ENCODE data around the gene MYEOV.
A peak's percentile ranks its signal among the peaks of the same experiment; 100 is the strongest.

Gene MYEOV

DNA sequence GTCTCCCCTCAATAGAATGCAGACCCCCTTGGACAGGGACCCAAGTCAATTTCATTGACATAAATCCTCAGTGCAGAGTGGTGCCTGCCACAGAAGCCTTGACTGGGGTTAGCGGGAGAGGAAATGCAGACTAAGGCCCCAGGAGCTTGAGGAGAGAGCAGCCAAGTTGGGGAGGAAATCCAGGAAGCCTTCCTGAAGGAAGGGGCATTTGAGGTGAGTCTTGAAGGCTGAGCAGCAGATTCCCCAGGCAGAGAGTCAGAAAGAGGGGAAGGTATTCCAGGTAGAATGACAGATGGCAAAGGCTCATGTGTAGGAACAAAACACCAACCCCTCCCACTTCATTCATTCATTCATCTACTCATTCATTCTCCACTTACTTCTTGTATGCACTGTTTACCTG lies 10.3 kb downstream of the MYEOV start:
- DNase-seq, result no peak

DNA sequence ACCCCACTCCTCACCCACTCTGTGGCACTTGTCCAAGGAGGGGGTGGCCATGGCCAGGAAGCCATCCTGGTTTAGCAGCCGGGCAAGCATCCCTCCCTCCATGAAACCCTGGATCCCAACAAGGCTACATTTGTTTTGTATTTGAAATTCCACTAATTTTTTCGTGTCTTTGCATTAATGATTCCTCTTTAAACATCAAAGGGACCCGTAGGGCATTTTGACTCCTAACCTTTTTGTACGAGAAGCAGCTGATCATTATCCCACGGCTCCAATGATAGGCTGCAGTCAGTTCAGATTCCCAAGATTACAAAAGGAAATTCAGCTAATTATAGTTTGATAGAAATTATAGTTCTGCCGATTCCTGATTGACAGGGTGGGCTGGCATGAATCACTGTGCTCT lies 10.7 kb downstream of the MYEOV start:
- no peak for DNase-seq

DNA sequence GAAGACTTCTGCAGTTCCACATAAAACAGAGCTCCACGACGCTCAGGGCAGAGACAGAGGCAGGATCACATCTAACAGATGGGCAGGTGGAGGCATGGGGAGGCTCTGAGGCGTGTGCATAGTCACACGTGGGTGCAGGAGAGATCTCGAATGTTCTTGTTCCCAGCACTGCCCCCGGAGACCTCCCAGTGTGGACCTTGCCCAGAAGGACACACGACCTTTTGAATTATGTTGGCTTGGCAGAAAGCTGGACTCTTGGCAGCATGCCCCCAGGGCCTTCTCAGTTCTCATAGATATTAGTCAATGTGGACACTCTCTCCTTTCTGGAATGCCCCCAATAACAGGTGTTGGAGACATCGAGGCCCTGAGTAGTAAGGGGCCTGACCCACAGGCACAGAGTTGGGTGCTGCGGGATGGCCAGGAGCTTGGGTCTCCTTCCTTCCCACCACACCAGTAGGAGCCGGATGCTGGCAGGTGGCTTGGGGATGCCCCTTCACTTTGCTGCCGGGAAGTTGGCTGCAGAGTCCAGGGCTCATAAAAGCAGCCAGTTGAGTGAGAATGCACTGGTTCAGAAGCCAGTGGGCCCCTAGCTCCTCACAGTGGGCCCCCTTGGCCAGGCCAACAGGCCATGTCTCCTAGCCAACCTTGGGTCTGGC lies 12.1 kb downstream of the MYEOV start:
- DNase-seq, result no peak

DNA sequence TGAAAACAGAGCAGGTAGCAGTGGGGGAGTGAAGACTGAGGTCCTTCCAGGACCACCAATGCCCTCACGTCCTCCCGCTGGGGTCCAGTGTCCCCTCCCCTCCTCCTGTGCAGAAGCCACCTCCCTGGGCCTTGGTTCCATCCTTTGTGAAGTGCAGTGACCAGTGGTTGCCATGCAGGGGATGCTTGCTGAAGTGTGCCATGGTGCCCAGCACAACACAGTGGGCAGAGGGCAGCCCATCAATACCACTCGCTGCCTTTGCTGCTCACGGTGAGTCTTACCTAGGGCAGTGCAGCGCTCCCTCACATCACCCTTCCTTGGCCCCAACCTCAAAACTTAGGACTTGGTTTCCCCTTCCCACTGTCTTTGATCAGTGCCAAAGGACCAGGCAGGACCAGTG lies 12.9 kb downstream of the MYEOV start:
- DNase-seq, result no peak

DNA sequence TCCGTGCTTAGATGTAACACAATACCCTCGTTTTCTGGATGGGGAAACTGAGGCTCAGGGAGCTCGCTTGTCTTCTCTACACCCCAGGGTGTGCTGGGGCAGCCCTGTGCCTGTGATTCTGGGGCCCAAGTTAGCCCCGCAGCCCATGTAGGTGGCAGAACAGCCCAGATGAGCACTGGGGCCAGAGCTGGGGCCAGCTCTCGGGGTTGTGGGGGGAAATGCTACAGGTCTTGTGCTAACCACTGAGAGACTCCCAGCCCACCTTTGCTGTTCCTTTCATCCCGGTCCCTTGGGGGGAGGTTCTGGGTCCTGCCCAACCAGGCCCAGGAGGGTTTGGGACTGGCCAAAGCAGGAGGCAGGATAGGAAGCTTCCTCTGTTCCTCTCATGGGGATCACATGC lies 13.5 kb downstream of the MYEOV start:
- DNase-seq, result no peak

DNA sequence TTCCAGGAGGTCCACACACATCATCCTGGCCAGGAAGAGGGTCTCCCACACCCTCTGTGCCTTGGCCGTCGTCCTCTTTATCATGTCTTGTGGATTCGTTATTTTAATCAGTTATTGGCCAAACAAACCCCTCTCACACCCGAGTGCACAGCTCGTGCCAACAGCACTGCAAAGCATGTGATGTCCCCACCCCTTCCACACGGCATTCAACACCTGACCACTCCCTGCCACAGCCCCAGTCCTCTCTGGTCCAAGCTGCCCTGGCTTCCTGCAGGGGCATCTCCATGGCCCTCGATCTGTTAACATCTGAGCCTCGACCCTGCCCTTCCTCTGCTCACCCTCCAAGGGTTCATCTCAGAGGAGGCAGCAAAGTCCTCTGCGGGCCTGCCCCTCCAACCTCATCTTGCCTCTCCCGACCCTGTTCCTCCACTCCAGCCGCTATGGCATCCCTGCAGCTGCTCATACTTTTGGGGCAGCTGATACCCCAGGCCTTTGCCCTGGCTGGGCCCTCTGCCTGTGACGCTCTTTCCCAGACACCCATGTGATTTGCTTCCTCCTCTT lies 14.0 kb downstream of the MYEOV start:
- DNase-seq, result no peak

DNA sequence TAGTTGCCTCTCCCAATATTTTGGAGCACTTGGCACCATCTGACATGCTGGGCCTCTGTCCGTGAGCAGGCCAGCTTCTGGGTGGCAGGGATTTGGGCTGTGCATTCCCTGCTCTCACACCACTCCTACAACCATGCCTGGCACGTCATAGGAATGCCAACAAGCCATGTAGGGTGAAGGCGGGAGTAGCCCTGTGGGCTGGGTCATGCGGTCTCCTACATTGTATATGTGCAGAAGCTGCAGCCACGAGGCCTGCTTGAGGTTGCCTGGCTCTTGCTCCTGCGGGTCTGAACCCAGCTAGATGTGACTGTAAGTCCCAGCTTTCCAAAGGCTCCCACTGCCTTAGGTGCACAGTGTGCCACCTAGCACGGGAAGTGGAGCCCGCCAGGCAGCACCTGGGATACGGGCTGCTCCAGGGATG lies 14.5 kb downstream of the MYEOV start:
- DNase-seq, result no peak

DNA sequence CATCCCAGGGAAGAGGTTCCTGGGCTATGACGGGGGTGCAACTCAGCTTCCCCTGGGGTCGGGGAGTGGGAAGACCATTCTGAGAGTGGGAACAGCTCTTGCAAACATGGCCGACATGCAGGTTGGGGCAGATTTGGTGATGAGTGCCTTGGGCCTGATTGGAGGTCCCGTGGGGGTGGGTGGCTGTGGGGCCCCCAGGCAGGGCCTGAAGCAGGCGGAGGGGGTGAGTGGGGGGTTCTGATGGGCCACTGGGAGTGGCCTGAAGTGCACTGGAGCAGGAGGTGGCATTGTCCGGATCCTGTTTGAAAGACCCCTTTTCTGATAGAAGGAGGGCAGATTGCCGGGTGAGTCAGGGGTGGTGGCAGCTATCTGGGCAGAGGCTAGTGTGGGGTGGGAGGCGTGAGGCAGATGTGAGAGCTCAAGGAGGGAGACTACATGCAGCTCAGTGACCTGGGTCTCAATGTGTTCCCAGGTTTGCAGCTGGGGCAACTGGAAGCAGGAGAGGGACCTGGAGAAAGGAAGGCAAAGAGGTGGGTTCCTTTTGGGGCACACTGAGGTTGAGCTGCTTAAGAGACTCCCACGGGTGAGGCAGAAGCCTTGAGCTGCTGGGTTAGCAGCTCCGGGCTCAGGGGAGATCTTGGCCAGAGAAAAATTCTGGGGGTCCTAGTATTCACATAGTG lies 15.1 kb downstream of the MYEOV start:
- no peak for DNase-seq

DNA sequence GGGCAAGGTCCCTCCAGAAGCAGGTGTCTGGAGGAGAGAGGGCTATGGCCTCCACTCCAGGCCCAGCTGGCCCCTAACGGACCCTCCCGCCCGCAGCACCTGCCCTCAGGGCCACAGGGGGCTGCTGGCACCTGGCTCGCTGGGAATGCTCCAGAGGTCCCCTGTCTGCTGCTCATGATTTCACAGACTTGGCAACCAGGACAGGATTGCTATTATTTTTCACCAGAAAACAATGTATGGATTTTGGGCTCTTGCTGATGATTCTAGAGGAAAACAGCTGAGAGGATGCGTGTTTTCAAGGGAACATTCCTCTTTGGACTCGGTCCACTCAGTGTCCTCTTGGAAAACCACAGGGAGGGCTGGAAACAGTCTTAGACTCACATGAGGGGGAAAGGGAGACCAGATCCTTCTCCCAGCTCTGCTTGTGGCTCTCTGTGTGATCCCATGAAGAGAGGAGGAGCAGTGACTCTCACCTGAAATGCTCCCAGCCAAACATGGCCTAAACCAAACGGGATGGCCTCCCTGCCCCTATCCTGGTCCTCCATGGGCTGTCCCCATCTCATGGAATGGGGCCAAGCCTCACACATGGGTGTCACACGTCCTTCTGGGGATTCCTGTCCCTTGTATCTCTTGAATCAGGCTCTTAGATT lies 15.8 kb downstream of the MYEOV start:
- DNase-seq, result no peak

DNA sequence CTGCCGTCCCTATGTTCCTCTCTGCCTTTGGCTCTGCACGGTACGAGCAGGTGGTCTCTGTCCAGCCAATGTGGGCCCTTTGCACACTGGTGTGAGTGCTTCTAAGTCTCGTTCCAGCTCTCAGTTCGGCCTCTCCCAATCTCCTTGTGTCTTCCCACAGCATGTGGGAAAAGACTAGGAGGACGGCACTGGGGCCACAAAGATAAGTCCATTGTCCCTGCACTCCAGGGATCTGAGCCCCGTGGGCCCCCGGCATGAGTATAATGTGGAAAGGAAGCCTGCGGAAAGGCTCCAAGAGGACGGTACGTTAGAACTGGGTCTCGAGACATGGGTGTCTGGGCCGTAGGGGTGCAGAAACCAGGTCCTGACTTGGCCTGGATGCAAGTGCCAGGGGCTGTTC lies 16.4 kb downstream of the MYEOV start:
- no peak for DNase-seq

DNA sequence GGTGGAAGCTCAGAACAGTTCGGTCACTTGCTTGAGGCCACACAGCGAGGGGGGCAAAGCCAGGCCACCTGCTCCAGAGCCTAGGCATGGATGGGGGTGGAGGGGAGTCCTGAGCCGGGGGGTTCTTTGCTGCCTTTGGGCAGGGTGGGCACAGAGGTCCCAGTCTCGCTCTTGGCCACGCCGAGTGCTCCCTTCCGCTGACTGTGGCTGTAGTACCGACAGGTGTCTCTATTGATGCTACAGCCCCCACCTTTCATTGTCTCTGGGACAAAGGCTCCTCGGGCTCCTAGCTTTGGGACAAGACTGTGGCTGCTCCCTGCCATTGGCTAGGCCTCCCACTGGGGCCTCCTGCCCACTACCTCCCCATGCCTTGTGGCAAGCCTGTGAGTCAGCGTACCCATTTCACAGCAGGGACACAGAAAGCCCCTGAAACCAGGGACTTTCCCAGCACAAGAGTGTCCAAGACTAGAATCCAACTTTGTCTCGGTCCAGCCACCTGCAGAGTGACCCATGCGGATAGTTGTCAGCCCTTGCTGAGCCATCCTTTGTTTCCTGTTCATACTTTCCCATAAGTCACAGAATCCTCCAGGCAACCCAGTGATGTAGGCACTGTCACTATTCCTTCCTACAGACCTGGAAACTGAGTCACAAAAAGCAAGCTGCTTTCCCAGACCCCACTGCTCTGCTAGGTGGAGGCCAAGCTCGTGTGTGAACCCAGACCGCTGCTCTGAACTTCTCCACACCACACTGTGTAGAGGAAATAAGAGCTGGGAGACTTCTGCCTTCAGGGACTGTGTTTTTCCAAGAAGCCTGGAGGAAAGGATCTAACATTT lies 17.2 kb downstream of the MYEOV start:
- DNase-seq, result no peak

DNA sequence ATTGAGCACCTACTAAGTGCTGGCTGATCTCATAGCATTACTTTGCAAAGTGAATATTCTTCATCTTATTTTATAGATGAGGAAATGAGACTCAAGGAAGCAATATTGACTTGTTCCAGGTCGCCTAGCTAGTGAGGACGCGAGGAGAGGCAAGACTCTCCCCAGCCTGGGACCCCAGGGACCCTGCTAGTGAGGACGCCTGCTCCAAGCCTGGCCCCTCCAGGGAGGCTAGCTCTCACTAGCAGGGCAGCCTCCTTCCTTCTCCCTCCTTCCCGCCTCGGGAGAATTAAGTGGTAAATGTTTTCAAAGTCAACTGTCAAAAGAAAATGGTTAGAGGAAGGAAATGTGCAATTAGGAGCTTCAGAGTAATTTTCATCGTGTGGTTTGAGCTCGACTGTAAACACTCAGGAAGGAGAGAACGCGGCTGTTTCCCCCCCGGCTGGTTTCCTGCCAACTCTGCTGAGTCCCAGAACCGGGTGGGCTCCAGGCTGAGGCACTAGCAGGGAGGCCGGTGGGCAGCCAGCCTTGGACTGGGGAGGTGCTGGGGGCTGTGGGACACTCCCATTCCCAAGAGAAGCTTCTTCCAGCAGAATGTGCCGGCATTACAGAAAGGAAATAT lies 17.9 kb downstream of the MYEOV start:
- DNase-seq, result peak; percentile 21

DNA sequence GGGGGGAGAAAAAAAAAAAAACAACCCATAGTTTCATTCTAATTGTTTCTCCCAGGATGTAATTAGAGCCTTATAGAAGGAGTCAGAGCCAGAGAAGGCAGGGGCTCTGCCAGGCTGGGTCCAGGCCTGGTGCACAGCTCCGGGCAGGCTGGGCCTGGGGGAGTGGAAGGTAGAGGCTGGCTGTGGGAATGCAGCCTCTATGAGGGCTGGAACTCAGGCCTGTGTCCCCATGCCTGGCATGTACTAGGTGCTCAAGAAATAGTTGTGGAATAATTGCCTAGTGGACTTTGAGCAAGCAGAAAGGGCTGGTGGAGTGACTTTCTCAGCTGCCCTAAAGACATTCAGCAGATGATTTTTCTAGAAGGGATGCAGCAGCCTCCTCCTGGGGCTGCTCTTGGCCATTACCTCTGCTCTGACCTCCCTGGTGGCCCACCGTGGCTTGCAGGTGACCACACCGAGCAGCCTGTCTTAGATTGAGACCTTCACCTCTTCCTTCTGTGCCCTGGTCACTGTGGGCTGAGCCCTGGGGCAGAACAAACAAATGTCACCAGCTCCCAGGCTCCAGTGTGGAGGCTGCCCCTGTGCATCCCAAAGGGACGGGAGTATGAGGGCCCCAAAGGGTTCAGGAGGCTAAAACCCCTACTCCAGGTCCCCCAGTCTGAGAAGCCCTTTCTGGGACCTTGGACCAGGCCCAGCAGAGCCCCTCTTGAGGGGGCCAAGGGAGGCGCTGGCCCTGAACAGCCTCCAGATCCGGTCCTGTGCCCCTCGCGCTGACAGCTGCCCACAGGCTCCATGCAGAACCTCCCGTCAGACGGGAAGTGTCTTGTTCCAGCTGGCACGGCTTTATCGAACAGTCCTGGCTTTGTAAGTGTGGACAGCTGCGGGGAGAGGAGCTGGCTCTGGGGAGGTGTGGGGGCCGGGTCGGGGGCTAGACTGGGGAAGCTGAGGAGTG lies 18.8 kb downstream of the MYEOV start:
- DNase-seq, result no peak

DNA sequence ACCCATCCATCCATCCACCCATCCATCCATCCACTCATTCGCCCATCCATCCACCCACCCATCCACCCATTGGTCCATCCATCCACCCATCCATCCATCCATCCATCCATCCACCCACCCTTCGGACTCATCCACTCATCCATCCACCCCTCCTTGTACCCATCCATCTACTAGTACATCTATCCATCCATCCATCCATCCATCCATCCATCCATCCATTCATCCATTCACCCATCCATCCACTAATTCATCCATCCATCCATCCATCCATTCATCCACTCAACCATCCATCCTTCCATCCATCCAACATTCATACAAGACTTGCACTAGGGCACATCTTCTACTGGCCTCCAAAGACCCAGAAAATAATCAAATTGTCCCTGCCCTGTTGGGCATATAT lies 20.0 kb downstream of the MYEOV start:
- no peak for DNase-seq

DNA sequence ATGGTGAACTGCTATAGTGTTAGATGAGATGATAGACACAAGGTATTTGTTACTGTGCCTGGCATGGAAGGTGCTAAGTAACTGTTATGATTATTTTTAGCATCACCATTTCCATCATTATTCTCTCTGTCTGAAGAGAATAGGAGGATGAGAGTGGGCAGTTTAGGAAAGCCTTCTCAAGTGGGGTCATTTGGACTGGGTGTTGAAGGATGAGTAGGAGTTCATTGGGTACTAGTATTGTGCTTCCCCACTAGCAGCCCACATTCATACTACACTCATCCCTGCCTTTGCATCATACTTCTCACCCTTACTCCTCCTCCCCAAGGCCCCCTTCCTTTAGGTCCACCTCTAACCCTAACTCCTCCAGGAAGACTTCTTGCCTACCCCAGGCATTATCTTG lies 20.6 kb downstream of the MYEOV start:
- DNase-seq, result no peak

DNA sequence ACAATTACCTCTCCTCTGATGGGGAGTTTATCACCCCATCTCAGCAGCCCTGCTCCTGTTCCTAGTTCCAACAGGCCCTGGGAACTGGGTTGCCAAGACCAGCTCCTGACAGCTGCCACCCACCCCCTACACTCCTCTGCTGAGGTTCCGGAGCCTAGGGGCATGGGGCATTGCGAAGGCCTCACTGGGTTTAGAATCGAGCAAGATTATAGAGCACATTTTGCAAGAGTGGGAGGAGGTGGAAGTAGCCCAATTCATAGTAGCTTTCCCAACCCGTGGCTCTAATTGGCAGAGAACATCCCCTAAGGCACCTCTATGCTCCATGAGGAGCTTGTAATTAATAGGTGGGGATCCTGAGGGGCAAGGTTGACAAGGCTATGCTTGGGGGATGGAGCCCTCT lies 23.0 kb downstream of the MYEOV start:
- DNase-seq, result no peak

DNA sequence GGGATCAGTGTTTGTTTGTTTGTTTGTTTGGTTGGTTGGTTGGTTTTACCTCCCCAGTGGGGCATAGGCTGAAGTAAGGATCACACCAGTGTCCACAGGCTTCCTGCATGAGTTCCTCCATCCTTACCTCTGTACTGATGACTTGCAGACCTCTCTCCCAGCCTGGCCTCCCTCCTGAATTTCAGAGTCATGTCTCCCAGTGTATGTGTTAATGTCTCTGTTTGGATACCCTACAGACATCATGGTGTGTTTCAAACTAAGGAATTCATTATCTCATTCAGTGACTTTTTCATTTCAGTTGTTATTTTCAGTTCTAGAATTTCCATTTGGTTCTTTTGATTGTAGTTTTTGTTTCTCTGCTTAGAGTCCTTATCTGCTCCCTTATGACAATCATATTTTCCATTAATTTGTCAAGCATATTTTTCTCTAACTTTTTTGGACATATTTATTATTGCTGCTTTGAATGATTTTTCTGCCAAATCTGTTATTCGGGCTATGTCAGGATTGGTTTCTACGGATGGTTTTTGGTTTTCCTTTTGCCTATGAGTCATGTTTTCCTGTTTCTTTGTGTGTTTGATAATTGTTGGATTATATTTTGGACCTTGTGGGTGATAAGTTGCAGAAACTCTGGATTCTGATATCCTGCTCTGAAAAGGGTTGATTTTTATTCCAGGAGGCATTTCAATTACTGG lies 23.6 kb downstream of the MYEOV start:
- no peak for DNase-seq

DNA sequence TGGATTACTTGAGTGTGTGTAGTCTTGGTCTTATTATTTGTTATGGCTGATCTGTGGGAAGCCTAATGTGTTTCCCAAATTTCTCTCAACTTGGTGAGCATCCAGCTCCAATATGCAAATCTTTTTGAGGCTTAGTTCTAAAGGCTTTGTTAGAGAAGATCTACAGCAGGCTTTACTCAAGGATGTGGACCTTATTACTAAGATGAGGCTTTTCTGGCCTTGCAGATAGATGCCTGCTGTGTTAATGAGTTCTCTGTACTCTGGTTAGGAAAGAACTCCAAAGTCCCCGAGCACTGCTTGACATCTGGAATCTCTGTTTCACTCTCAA lies 24.1 kb downstream of the MYEOV start:
- no peak for DNase-seq

DNA sequence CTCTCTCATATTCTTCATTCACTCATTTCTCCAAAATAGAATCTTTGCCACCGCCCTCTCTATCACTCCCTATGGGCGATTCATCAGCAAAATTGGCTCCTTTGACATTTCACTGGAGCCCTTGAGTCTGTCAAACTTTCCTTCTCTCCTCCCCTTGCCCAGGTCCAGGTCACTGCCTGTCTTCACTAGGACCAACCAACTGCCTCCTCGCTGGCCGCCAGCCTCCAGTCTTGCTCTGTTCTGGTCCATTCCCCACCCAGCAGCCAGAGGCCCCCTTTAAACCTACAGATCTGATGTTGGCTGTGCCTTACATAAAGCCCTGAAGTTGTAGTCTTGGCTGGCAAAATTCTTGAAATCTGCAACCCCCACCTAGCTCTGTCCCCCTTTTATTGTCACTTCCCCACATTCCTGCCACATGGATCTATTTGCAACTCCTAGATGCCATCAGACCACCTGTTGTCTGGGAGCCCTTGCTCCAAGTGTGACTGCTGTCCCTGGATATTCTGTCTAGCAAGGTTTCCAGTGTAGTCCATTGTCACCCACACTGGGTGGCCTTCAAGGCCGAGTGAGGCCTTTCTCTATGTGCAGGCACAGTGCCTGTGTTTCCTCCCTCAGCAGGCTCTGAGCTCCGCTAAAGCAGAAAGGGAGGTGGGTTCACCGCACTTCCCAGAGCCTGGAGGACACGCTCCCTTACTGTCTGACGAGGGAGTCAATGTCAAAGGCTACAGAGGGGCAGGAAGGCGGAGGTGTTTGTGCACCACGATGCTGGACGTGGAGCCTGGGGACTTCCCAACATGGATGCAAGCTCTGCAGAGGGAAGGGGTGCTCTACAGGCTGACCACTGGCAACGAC lies 25.5 kb downstream of the MYEOV start:
- no peak for DNase-seq

DNA sequence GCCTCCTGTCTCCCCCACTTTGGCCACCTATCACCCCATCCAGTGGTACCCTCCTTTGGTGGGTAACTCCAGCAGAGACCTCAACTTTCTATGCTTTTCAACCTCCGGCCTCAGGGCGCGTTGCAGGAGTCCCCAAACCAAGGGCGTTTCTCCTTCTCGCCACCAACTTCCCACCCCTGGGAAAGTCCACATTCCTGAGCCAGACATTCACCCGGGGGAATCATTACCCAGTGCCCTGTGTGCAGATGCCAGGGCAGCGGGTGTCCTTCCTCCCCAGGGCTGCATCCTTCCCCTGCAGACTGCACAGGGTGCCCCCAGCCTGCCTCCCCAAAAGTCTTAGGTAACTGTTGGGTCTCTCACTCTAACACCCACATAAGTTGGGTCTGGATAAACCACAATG lies 26.4 kb downstream of the MYEOV start:
- no peak for DNase-seq
